ENCODE measurements around the gene HTRA3. TPM values are rescaled to one million over a fixed set of nuclear protein-coding genes. Genes with fewer than 3 reads are reported as not detected.

The HTRA3 gene
- total RNA-seq, 4 donors from 2014 or later = 56.1 to 82.2 (median 67.2) TPM

GRCh38 chr4:8311101-8312068 is 41.8 kb downstream of the HTRA3 start:
- no peak for DNase-seq (ENCODE audit: extremely low spot score)
- intact Hi-C loops (cut with DNase I) = no loop called here

GRCh38 chr4:8312069-8312445 is 42.5 kb downstream of the HTRA3 start:
- no peaks in the 10 kb centered on the region for H3K36me3 ChIP-seq
- no peak overlapping the region for H3K27ac ChIP-seq (replicated peaks in 1 of 4)
- no peak for DNase-seq (ENCODE audit: extremely low spot score)
- intact Hi-C loops (cut with DNase I) = no loop called here
- WGBS = 100% methylated on average over 3 of the region's 3 CpGs
- H3K4me1 ChIP-seq = peaks cover 27 to 51% (median 44%) of the 10 kb centered on the region in 4 donors
- H3K9me3 ChIP-seq = no peaks in the 10 kb centered on the region
- TF ChIP-seq CTCF (IDR thresholded peaks at IDR 0.05) (no peak), EP300 (IDR thresholded peaks at IDR 0.05) (no peak), POLR2A (IDR thresholded peaks at IDR 0.05; ENCODE audit: low read depth) (no peak), POLR2AphosphoS5 (IDR thresholded peaks at IDR 0.05) (no peak)
- no peaks in the 10 kb centered on the region for H3K27me3 ChIP-seq
- no peak overlapping the region for H3K4me3 ChIP-seq

More at GRCh38 chr4:8311101-8312068, 41.8 kb downstream of the HTRA3 start:
- no peaks in the 10 kb centered on the region for H3K27me3 ChIP-seq
- WGBS = 90% methylated on average over 10 of the region's 13 CpGs
- no peaks in the 10 kb centered on the region for H3K36me3 ChIP-seq
- H3K27ac ChIP-seq (replicated peaks in 1 of 4) = no peak overlapping the region
- no peaks in the 10 kb centered on the region for H3K9me3 ChIP-seq
- TF ChIP-seq POLR2A (IDR thresholded peaks at IDR 0.05; ENCODE audit: low read depth) = no peak
- no peak for TF ChIP-seq EP300 (IDR thresholded peaks at IDR 0.05)
- TF ChIP-seq CTCF (IDR thresholded peaks at IDR 0.05) = no peak
- TF ChIP-seq POLR2AphosphoS5 (IDR thresholded peaks at IDR 0.05) = no peak
- no peak overlapping the region for H3K4me3 ChIP-seq
- H3K4me1 ChIP-seq = peaks cover 33 to 51% (median 46%) of the 10 kb centered on the region in 4 donors

DNA sequence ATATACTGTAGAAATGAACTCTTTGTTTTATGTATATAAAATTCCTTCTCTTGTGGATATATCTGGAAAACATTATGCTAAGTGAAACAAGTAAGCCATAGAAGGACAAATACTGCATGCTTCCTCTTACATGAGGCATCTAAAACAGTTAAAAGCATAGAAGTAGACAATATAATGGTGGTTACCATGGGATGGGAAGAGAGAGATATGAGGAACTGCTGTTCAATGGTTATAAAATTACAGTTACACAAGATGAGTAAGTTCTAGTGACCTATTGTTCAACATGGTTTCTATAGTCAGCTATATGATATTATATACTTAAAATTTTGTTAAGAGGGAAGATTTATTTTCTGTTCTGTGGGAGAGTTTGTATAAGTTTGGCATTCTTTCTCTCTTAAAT is 43.4 kb downstream of the HTRA3 start:
- Histone ChIP-seq H3K4me1 (peaks cover 23 to 47% (median 42%) of the 10 kb centered on the region in 4 donors), H3K36me3 (no peaks in the 10 kb centered on the region), H3K9me3 (no peaks in the 10 kb centered on the region), H3K27ac (replicated peaks in 1 of 4) (no peak overlapping the region), H3K27me3 (no peaks in the 10 kb centered on the region), H3K4me3 (no peak overlapping the region)
- TF ChIP-seq POLR2AphosphoS5 (IDR thresholded peaks at IDR 0.05) (no peak), POLR2A (IDR thresholded peaks at IDR 0.05; ENCODE audit: low read depth) (no peak)
- no peak for DNase-seq (ENCODE audit: extremely low spot score)
- intact Hi-C loops (cut with DNase I) = no loop called here

GRCh38 chr4:8314691-8315255 is 45.2 kb downstream of the HTRA3 start:
- H3K36me3 ChIP-seq = no peaks in the 10 kb centered on the region
- no peaks in the 10 kb centered on the region for H3K27me3 ChIP-seq
- H3K4me3 ChIP-seq = no peak overlapping the region
- intact Hi-C loops (cut with DNase I) = loop anchor here (5.0 kb wide), 2 partner anchors 37 to 88 kb away; no protein-coding TSS in a partner anchor
- TF ChIP-seq POLR2AphosphoS5 (IDR thresholded peaks at IDR 0.05) (no peak), EP300 (IDR thresholded peaks at IDR 0.05) (no peak), CTCF (IDR thresholded peaks at IDR 0.05) (no peak), POLR2A (IDR thresholded peaks at IDR 0.05; ENCODE audit: low read depth) (no peak)
- no peak for DNase-seq (ENCODE audit: extremely low spot score)
- peaks cover 25 to 42% (median 39%) of the 10 kb centered on the region in 4 donors for H3K4me1 ChIP-seq
- H3K27ac ChIP-seq (replicated peaks in 1 of 4) = no peak overlapping the region
- no peaks in the 10 kb centered on the region for H3K9me3 ChIP-seq
- WGBS = 94% methylated on average over 3 of the region's 5 CpGs

All from esophagus muscularis mucosa (tissue), 4 donors.